ENCODE measurements around the gene FOXN1. TPM values are rescaled to one million over a fixed set of nuclear protein-coding genes. Genes with fewer than 3 reads are reported as not detected.

Gene FOXN1
- total and polyA plus RNA-seq, 10 of the 15 experiments (the other 5 are each of a cell fraction or from before 2014, with no cell fraction given), result not detected

GRCh38 chr17:28528327-28529012 is 22.3 kb downstream of the FOXN1 start:
- Histone ChIP-seq H2AFZ (ENCODE audit: control insufficient read depth, low read depth, low read length) (no peak overlapping the region), H3K27ac (ENCODE audit: control insufficient read depth, insufficient read depth) (no peak overlapping the region), H3K9ac (ENCODE audit: control insufficient read depth, insufficient read depth, low read length) (no peak overlapping the region), H3K4me3 (no peak overlapping the region), H3K36me3 (ENCODE audit: control insufficient read depth in 2 of 2, insufficient read depth in 2 of 2, low read length in 1 of 2) (no peaks in the 10 kb centered on the region; a peak in 1 of 4 replicates), H3K4me2 (ENCODE audit: control insufficient read depth, insufficient read depth) (no peak overlapping the region), H3K79me2 (ENCODE audit: control insufficient read depth, insufficient read depth, low read length) (no peaks in the 10 kb centered on the region), H3K27me3 (replicated peaks in 1 of 2; ENCODE audit: control insufficient read depth in 2 of 2, insufficient read depth in 2 of 2, low read length in 1 of 2) (no peaks in the 10 kb centered on the region; a peak in 1 of 4 replicates), H3K4me1 (ENCODE audit: control insufficient read depth, insufficient read depth, low read length) (no peaks in the 10 kb centered on the region), H3K9me3 (replicated peaks; ENCODE audit: control insufficient read depth, insufficient read depth, low read length) (no peaks in the 10 kb centered on the region), H4K20me1 (ENCODE audit: control insufficient read depth, insufficient read depth) (no peaks in the 10 kb centered on the region)
- ChIA-PET CTCF (interaction anchor here (1.2 to 1.5 kb wide), 2 partner anchors 12 to 32 kb away, joined by 3 to 4 read pairs; no protein-coding TSS in a partner anchor), SMC1A (ENCODE audit: uncharacterized antibody, unreplicated experiment) (interaction anchor here (1.5 kb wide), 1 partner anchor 43 kb away, joined by 3 read pairs; no protein-coding TSS in a partner anchor), POLR2A (interaction anchor here (0.6 kb wide), 2 partner anchors 15 to 132 kb away, joined by 3 to 4 read pairs; no protein-coding TSS in a partner anchor), RAD21 (ENCODE audit: unreplicated experiment) (no interaction called here)
- WGBS (ENCODE audit: insufficient coverage, insufficient replicate concordance, low lambda C conversion rate, missing lambda C conversion rate), result 45% methylated on average over 9 of the region's 9 CpGs
- no peak for DNase-seq (ENCODE audit: low read depth, low spot score)
- TF ChIP-seq, protein P1, sequence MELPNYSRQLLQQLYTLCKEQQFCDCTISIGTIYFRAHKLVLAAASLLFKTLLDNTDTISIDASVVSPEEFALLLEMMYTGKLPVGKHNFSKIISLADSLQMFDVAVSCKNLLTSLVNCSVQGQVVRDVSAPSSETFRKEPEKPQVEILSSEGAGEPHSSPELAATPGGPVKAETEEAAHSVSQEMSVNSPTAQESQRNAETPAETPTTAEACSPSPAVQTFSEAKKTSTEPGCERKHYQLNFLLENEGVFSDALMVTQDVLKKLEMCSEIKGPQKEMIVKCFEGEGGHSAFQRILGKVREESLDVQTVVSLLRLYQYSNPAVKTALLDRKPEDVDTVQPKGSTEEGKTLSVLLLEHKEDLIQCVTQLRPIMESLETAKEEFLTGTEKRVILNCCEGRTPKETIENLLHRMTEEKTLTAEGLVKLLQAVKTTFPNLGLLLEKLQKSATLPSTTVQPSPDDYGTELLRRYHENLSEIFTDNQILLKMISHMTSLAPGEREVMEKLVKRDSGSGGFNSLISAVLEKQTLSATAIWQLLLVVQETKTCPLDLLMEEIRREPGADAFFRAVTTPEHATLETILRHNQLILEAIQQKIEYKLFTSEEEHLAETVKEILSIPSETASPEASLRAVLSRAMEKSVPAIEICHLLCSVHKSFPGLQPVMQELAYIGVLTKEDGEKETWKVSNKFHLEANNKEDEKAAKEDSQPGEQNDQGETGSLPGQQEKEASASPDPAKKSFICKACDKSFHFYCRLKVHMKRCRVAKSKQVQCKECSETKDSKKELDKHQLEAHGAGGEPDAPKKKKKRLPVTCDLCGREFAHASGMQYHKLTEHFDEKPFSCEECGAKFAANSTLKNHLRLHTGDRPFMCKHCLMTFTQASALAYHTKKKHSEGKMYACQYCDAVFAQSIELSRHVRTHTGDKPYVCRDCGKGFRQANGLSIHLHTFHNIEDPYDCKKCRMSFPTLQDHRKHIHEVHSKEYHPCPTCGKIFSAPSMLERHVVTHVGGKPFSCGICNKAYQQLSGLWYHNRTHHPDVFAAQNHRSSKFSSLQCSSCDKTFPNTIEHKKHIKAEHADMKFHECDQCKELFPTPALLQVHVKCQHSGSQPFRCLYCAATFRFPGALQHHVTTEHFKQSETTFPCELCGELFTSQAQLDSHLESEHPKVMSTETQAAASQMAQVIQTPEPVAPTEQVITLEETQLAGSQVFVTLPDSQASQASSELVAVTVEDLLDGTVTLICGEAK (IDR thresholded peaks at IDR 0.05; ENCODE audit: borderline replicate concordance), result no peak
- TF ChIP-seq GABPA (IDR thresholded peaks at IDR 0.05; ENCODE audit: low read depth), result no peak
- TF ChIP-seq CBFB (IDR thresholded peaks at IDR 0.05; ENCODE audit: low read depth), result no peak
- no peak for TF ChIP-seq NFYB (IDR thresholded peaks at IDR 0.05; ENCODE audit: insufficient read depth, low read depth, low read length)
- TF ChIP-seq NR2F1 (conservative IDR thresholded peaks at IDR 0.05), result no peak
- TF ChIP-seq SREBF2 (IDR thresholded peaks at IDR 0.05; ENCODE audit: low read length), result no peak
- TF ChIP-seq, protein P2, sequence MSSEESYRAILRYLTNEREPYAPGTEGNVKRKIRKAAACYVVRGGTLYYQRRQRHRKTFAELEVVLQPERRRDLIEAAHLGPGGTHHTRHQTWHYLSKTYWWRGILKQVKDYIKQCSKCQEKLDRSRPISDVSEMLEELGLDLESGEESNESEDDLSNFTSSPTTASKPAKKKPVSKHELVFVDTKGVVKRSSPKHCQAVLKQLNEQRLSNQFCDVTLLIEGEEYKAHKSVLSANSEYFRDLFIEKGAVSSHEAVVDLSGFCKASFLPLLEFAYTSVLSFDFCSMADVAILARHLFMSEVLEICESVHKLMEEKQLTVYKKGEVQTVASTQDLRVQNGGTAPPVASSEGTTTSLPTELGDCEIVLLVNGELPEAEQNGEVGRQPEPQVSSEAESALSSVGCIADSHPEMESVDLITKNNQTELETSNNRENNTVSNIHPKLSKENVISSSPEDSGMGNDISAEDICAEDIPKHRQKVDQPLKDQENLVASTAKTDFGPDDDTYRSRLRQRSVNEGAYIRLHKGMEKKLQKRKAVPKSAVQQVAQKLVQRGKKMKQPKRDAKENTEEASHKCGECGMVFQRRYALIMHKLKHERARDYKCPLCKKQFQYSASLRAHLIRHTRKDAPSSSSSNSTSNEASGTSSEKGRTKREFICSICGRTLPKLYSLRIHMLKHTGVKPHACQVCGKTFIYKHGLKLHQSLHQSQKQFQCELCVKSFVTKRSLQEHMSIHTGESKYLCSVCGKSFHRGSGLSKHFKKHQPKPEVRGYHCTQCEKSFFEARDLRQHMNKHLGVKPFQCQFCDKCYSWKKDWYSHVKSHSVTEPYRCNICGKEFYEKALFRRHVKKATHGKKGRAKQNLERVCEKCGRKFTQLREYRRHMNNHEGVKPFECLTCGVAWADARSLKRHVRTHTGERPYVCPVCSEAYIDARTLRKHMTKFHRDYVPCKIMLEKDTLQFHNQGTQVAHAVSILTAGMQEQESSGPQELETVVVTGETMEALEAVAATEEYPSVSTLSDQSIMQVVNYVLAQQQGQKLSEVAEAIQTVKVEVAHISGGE (CRISPR knock-in tag; IDR thresholded peaks at IDR 0.05), result no peak
- TF ChIP-seq USF2 (IDR thresholded peaks at IDR 0.05; ENCODE audit: borderline replicate concordance, low read depth, low read length), result no peak
- no peak for TF ChIP-seq NR2C1 (IDR thresholded peaks at IDR 0.05)
- TF ChIP-seq SMC3 (IDR thresholded peaks at IDR 0.05; ENCODE audit: borderline replicate concordance, low read length), result no peak
- TF ChIP-seq RELA (IDR thresholded peaks at IDR 0.05; ENCODE audit: borderline replicate concordance, partially characterized antibody), result no peak
- no peak for TF ChIP-seq IKZF1 (conservative IDR thresholded peaks at IDR 0.05)
- no peak for TF ChIP-seq ZNF622 (IDR thresholded peaks at IDR 0.05)
- no peak for TF ChIP-seq HDGF (IDR thresholded peaks at IDR 0.05)
- TF ChIP-seq WRNIP1 (IDR thresholded peaks at IDR 0.05; ENCODE audit: borderline replicate concordance, low read depth, low read length), result no peak
- no peak for FAIRE-seq
- intact Hi-C loops (cut with micrococcal nuclease; ENCODE audit: unreplicated experiment), result no loop called here
- BruUV-seq (replicated peaks), result no TSS peak
- in situ Hi-C loops (cut with MboI), result no loop called here
- ATAC-seq, result no peak

Measured in GM12878 (cell line).